ENCODE measurements around the gene PHC3. TPM values are rescaled to one million over a fixed set of nuclear protein-coding genes. Genes with fewer than 3 reads are reported as not detected.

The PHC3 gene
- total and polyA plus RNA-seq, 2 experiments from 2014 or later: 24.5 to 25.2 TPM

DNA sequence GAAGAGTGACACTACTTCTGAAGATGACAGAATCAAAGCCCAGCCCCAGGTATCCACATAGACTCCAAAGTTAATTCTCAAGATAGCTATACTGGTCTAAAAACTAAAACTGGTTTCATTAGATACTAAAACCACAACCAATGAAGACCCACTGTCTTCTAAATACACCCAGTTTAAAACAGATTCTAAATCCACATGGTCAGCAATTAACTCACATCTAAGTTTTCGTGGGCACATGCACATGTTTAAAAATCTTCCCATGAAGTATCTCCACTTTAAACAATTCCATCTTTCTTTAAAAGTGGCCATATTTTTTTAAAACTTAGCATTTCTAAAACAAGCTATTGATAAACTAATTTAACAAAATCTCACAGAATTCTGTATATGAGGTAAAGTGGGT lies 80.6 kb downstream of the PHC3 start:
- no peak for DNase-seq (ENCODE audit: low read depth in 1 of 2, low spot score in 1 of 2)
- TF ChIP-seq, protein P1, sequence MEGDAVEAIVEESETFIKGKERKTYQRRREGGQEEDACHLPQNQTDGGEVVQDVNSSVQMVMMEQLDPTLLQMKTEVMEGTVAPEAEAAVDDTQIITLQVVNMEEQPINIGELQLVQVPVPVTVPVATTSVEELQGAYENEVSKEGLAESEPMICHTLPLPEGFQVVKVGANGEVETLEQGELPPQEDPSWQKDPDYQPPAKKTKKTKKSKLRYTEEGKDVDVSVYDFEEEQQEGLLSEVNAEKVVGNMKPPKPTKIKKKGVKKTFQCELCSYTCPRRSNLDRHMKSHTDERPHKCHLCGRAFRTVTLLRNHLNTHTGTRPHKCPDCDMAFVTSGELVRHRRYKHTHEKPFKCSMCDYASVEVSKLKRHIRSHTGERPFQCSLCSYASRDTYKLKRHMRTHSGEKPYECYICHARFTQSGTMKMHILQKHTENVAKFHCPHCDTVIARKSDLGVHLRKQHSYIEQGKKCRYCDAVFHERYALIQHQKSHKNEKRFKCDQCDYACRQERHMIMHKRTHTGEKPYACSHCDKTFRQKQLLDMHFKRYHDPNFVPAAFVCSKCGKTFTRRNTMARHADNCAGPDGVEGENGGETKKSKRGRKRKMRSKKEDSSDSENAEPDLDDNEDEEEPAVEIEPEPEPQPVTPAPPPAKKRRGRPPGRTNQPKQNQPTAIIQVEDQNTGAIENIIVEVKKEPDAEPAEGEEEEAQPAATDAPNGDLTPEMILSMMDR (IDR thresholded peaks at IDR 0.05; ENCODE audit: low read depth, low read length): no peak
- no peaks in the 10 kb centered on the region for H3K9me3 ChIP-seq (ENCODE audit: low read depth)
- no peak overlapping the region for H3K27ac ChIP-seq
- no peaks in the 10 kb centered on the region for H3K4me1 ChIP-seq (ENCODE audit: low read depth)
- peaks cover 70% of the 10 kb centered on the region for H3K36me3 ChIP-seq
- H3K27me3 ChIP-seq: no peaks in the 10 kb centered on the region
- no peak overlapping the region for H3K4me3 ChIP-seq

- DNase-seq (ENCODE audit: low read depth in 1 of 2, low spot score in 1 of 2): no peak
- Histone ChIP-seq H3K27ac (no peak overlapping the region), H3K4me1 (ENCODE audit: low read depth) (no peaks in the 10 kb centered on the region), H3K27me3 (no peaks in the 10 kb centered on the region), H3K36me3 (peaks cover 86% of the 10 kb centered on the region), H3K4me3 (no peak overlapping the region), H3K9me3 (ENCODE audit: low read depth) (no peaks in the 10 kb centered on the region)
- TF ChIP-seq, protein P1 (IDR thresholded peaks at IDR 0.05; ENCODE audit: low read depth, low read length): no peak
Measured at GRCh38 chr3:170098753-170099152, 82.8 kb downstream of the PHC3 start.

DNA sequence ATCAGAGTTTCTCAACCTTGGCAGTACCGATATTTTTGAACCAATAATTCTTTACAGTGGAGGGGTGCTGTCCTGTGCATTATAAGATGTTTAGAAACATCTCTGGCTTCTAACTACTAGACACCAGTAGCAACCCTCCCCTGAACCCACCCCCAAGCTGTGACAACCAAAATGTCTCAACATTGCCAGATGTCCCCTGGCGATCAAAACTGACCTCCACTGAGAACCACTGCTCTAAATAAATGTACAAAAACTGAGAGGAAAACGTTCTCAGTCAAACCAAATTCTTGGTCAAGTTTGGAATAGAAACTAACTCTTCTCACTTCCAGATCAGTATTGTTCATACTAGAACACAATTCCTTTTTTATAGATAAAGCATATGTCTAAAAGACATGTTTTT lies 85.2 kb downstream of the PHC3 start:
- Histone ChIP-seq H3K36me3 (peaks cover 74% of the 10 kb centered on the region), H3K27ac (no peak overlapping the region), H3K4me3 (no peak overlapping the region), H3K27me3 (no peaks in the 10 kb centered on the region), H3K9me3 (ENCODE audit: low read depth) (no peaks in the 10 kb centered on the region), H3K4me1 (ENCODE audit: low read depth) (no peaks in the 10 kb centered on the region)
- DNase-seq (ENCODE audit: low read depth in 1 of 2, low spot score in 1 of 2): no peak
- TF ChIP-seq, protein P1 (IDR thresholded peaks at IDR 0.05; ENCODE audit: low read depth, low read length): no peak

DNA sequence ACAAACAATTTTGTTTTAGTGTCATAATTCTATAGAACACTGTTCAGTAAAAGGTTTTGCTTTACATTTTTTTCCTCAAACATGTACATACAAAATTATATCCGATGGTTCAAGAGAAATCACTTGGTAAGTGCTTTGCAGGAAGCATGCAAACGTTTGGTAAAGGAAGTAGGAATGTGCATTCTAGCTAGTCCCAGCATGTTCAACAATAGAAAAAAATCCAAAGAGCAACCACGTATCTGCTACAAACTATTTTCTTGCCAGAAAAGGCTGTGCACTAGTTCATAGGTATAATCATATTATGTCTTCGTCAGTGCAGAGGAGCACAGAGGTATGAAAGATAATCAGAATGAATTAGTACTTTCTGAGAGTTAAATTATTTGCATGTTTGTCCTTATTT lies 85.8 kb downstream of the PHC3 start:
- H3K36me3 ChIP-seq: peaks cover 68% of the 10 kb centered on the region
- no peaks in the 10 kb centered on the region for H3K4me1 ChIP-seq (ENCODE audit: low read depth)
- no peak for DNase-seq (ENCODE audit: low read depth in 1 of 2, low spot score in 1 of 2)
- H3K4me3 ChIP-seq: no peak overlapping the region
- H3K9me3 ChIP-seq (ENCODE audit: low read depth): no peaks in the 10 kb centered on the region
- TF ChIP-seq, protein P1 (IDR thresholded peaks at IDR 0.05; ENCODE audit: low read depth, low read length): no peak
- no peaks in the 10 kb centered on the region for H3K27me3 ChIP-seq
- no peak overlapping the region for H3K27ac ChIP-seq

- TF ChIP-seq, protein P1 (IDR thresholded peaks at IDR 0.05; ENCODE audit: low read depth, low read length): no peak
- no peaks in the 10 kb centered on the region for H3K4me1 ChIP-seq (ENCODE audit: low read depth)
- DNase-seq (ENCODE audit: low read depth in 1 of 2, low spot score in 1 of 2): no peak
- no peaks in the 10 kb centered on the region for H3K9me3 ChIP-seq (ENCODE audit: low read depth)
- no peaks in the 10 kb centered on the region for H3K27me3 ChIP-seq
- H3K27ac ChIP-seq: no peak overlapping the region
- H3K36me3 ChIP-seq: peaks cover 48% of the 10 kb centered on the region
- H3K4me3 ChIP-seq: no peak overlapping the region
Measured at GRCh38 chr3:170092907-170093306, 88.6 kb downstream of the PHC3 start.

DNA sequence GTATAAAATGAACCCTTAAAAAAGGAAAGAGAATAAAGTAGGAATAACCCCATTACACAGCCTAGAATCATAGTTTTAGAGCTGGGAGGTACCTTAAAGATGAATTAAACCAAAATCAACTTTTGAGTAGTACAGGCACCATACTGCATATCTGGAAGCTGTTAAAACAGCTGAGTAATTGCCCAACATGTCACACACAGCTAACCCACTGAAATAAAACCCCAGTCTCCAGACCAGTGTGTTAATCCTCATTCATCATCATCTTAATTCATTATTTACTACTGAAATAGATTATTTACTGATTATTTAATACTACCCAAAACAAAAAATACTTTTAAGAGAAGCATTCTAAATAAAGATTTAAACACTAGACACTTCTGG lies 90.9 kb downstream of the PHC3 start:
- Histone ChIP-seq H3K4me3 (no peak overlapping the region), H3K4me1 (ENCODE audit: low read depth) (no peaks in the 10 kb centered on the region), H3K27ac (no peak overlapping the region), H3K9me3 (ENCODE audit: low read depth) (no peaks in the 10 kb centered on the region), H3K36me3 (peaks cover 35% of the 10 kb centered on the region), H3K27me3 (no peaks in the 10 kb centered on the region)
- TF ChIP-seq, protein P1 (IDR thresholded peaks at IDR 0.05; ENCODE audit: low read depth, low read length): no peak
- DNase-seq (ENCODE audit: low read depth in 1 of 2, low spot score in 1 of 2): no peak

All from cardiac muscle cell (in vitro differentiated cells and primary cell).